IMR-90 (cell line): ENCODE data around the gene MTA1. TPM values are rescaled to one million over a fixed set of nuclear protein-coding genes. Genes with fewer than 3 reads are reported as not detected.

Source experiments
- ATAC-seq: fragments of 200-7000 bp; cut with Tn5 transposase; 2 replicates; pipeline ENCODE4 v1.9.1; 2020; ENCODE audit warnings: low read depth, mild to moderate bottlenecking, moderate library complexity
- BruUV-seq: library from RNA; stranded (reverse); fragments of 400-500 nt; replicated peaks from 2 replicates; lab custom pipeline; 2021; lab: Mats Ljungman, UMichigan
- CTCF ChIA-PET: fragments of 300-600 bp; formaldehyde crosslinking; extraction: SDS; loops from one replicate; lab custom pipeline; 2021; ENCODE audit warnings: antibody characterized with exemption; lab: Yijun Ruan, JAX
- POLR2A ChIA-PET: fragments of 300-600 bp; sonication (Branson Sonifier 250); formaldehyde crosslinking; loops from one replicate; lab custom pipeline; 2022; ENCODE audit warnings: antibody characterized with exemption; ENCODE audit not compliant: unreplicated experiment; lab: Charles Lee
- DNase-seq: peaks from one replicate; pipeline ENCODE4 v3.0.0; 2013
- H2AFZ ChIP-seq: replicated peaks from 2 replicates; pipeline ENCODE3; 2013; ENCODE audit warnings: low read length, mild to moderate bottlenecking; ENCODE audit not compliant: poor library complexity
- H2AK5ac ChIP-seq: 2 replicates; pipeline ENCODE4 v1.6.1; 2013; ENCODE audit warnings: low read depth, low read length, inconsistent platforms
- H2AK9ac ChIP-seq: replicated peaks from 2 replicates; pipeline ENCODE3; 2013; ENCODE audit warnings: mild to moderate bottlenecking, low read depth, low read length, moderate library complexity; ENCODE audit not compliant: poor library complexity
- H2BK120ac ChIP-seq: 2 replicates; pipeline ENCODE4 v1.6.1; 2013; ENCODE audit warnings: low read depth, low read length, inconsistent platforms
- H2BK15ac ChIP-seq: 3 replicates; pipeline ENCODE4 v1.6.1; 2013; ENCODE audit warnings: low read depth, low read length, inconsistent platforms
- H2BK20ac ChIP-seq: 2 replicates; pipeline ENCODE4 v1.6.1; 2013; ENCODE audit warnings: low read depth, mild to moderate bottlenecking, inconsistent platforms, low read length, moderate library complexity
- H2BK5ac ChIP-seq: 2 replicates; pipeline ENCODE4 v1.6.1; 2013; ENCODE audit warnings: mild to moderate bottlenecking, low read depth, low read length, inconsistent platforms; ENCODE audit not compliant: poor library complexity, severe bottlenecking
- H3K14ac ChIP-seq: replicated peaks from 2 replicates; pipeline ENCODE4 v1.6.1; 2013; ENCODE audit warnings: low read depth, low read length, inconsistent platforms
- H3K18ac ChIP-seq: 2 replicates; pipeline ENCODE4 v1.6.1; 2013; ENCODE audit warnings: low read depth, low read length, control low read depth
- H3K23ac ChIP-seq: 2 replicates; pipeline ENCODE4 v1.6.1; 2013; ENCODE audit warnings: low read depth, low read length, inconsistent platforms
- H3K27ac ChIP-seq: 2 replicates; pipeline ENCODE4 v1.5.1; 2013; ENCODE audit warnings: mild to moderate bottlenecking, control low read depth, low read length; ENCODE audit not compliant: insufficient read depth
- H3K27me3 ChIP-seq: 2 replicates; pipeline ENCODE4 v1.6.1; 2013; ENCODE audit warnings: low read length; ENCODE audit not compliant: control insufficient read depth, insufficient read depth
- H3K36me3 ChIP-seq: 2 replicates; pipeline ENCODE4 v1.6.1; 2013; ENCODE audit warnings: low read length, mixed read lengths; ENCODE audit not compliant: control insufficient read depth, insufficient read depth
- H3K4ac ChIP-seq: 2 replicates; pipeline ENCODE4 v1.6.1; 2013; ENCODE audit warnings: low read depth, low read length, inconsistent platforms
- H3K4me1 ChIP-seq: 2 replicates; pipeline ENCODE4 v1.6.1; 2013; ENCODE audit warnings: low read length, mixed read lengths; ENCODE audit not compliant: control insufficient read depth, insufficient read depth
- H3K4me2 ChIP-seq: 2 replicates; pipeline ENCODE4 v1.6.1; 2013; ENCODE audit warnings: low read depth, mild to moderate bottlenecking, control low read depth, low read length, moderate library complexity
- H3K4me3 ChIP-seq: 2 replicates; pipeline ENCODE4 v1.5.1; 2013; ENCODE audit warnings: low read depth, mild to moderate bottlenecking, control low read depth, low read length, moderate library complexity; ENCODE audit not compliant: insufficient read depth
- H3K56ac ChIP-seq: 2 replicates; pipeline ENCODE4 v1.6.1; 2013; ENCODE audit warnings: low read length, inconsistent platforms; ENCODE audit not compliant: insufficient read depth; ENCODE audit errors: extremely low read depth
- H3K79me1 ChIP-seq, 2 experiments: 2 replicates each; pipeline ENCODE4 v1.6.1; 2013; ENCODE audit warnings: low read length in 2 of 2, inconsistent platforms in 1 of 2, low read depth in 1 of 2
- H3K9ac ChIP-seq: 2 replicates; pipeline ENCODE4 v1.6.1; 2013; ENCODE audit warnings: low read depth, low read length, control low read depth
- H3K9me1 ChIP-seq: 2 replicates; pipeline ENCODE4 v1.6.1; 2013; ENCODE audit warnings: low read length, inconsistent platforms; ENCODE audit not compliant: insufficient read depth
- H3K9me3 ChIP-seq: 2 replicates; pipeline ENCODE4 v1.6.1; 2013; ENCODE audit warnings: low read length; ENCODE audit not compliant: control insufficient read depth, insufficient read depth
- H4K20me1 ChIP-seq: 2 replicates; pipeline ENCODE4 v1.6.1; 2013; ENCODE audit warnings: low read length, inconsistent platforms; ENCODE audit not compliant: insufficient read depth
- H4K5ac ChIP-seq: 2 replicates; pipeline ENCODE4 v1.6.1; 2013; ENCODE audit warnings: mild to moderate bottlenecking, low read depth, low read length, control low read depth
- H4K8ac ChIP-seq, 2 experiments: 2 replicates each; pipeline ENCODE4 v1.6.1; 2013; ENCODE audit warnings: low read depth in 2 of 2, low read length in 2 of 2, control low read depth in 1 of 2, inconsistent platforms in 1 of 2
- H4K91ac ChIP-seq: 2 replicates; pipeline ENCODE4 v1.6.1; 2013; ENCODE audit warnings: low read depth, low read length, inconsistent platforms; ENCODE audit not compliant: insufficient read depth
- MXI1 ChIP-seq: IDR thresholded peaks from 2 replicates; pipeline ENCODE4 v1.6.1; 2012; ENCODE audit warnings: low read depth, mild to moderate bottlenecking, low read length, moderate library complexity, borderline replicate concordance
- RAD21 ChIP-seq: IDR thresholded peaks from 2 replicates; pipeline ENCODE4 v1.6.1; 2012; ENCODE audit warnings: low read length, improper control_type of control experiment
- WGBS, 2 experiments: methylation state at CpG; one replicate each; pipeline versions ENCODE4 v1.1.5 to v1.1.7; 2013; ENCODE audit warnings: missing lambda C conversion rate in 2 of 2; ENCODE audit not compliant: insufficient read length in 1 of 2; ENCODE audit errors: extremely low coverage in 2 of 2; 5-methylcytosine and 5-hydroxymethylcytosine counted together
- dilution Hi-C: fragments of 300-500 bp; cut with HindIII; formaldehyde crosslinking; loops from one replicate; pipeline ENCODE4 v1.14.3; 2018; ENCODE audit warnings: low sequenced_read_pairs; ENCODE audit not compliant: unreplicated experiment
- in situ Hi-C: fragments of 300-500 bp; cut with MboI; formaldehyde crosslinking; loops from 3 replicates; pipeline ENCODE4 v1.14.3; 2019; ENCODE audit warnings: low sequenced_read_pairs, inconsistent platforms, mixed read lengths
- intact Hi-C: fragments of 100-400 bp; cut with micrococcal nuclease; formaldehyde crosslinking; loops from 2 replicates; pipeline ENCODE4 v1.10.0; 2022
- polyA plus RNA-seq, 3 experiments: library from polyadenylated mRNA; depleted of rRNA; stranded (reverse); fragments of >200 nt; gene quantifications; 2 replicates each; pipeline ENCODE4 v1.2.3, GENCODE V29; 2012; ENCODE audit warnings: low replicate concordance in 1 of 3
- total RNA-seq: library from RNA; depleted of rRNA; stranded (reverse); fragments of >200 nt; gene quantifications from 2 replicates; pipeline ENCODE4 v1.2.3, GENCODE V29; 2012

Gene MTA1
- total and polyA plus RNA-seq, 2 of the 4 experiments (the other 2 are of a cell fraction): 21.5 to 61.6 TPM

DNA sequence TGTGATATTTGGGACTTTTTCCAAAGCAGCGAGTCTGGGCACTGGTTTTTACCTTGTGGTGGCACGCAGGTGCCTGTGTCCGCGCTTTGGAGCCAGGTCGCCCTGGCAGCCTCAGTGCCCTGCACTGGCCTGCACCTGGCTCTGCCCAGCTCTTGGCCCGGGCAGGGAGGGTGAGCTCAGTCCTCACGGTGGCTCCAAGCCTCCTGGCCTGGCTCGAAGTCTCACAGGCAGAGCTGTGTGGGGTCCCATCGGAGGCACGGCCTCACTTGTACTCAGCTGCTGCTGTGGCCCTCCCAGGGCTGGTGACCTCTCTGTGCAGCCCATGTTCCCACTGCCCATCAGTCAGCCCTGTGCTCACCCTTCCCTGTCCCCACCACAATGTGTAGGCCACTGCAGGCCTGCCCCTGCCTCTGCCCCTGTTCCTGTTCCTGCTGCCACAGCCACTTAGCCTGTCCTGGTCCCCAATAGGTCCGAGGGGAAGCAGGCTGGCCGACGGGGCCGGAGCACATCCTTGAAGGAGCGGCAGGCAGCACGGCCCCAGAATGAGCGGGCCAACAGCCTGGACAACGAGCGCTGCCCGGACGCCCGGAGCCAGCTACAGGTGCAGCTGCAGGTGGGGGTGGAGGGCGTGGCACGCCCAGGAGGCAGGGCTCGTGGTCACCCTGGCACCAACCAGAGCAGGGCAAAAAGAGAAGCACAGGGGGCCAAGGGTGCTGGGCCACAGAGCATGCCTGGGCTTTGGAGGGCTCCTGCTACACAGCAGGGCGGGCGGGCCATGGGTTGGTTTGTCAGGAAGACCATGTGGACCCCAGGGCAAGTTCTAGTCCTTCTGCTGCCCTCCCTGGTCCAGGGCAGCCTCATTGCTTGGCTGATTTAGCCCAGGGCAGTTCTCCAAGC is 37.9 kb upstream of the MTA1 start (continued):
- no peak for TF ChIP-seq RAD21

DNA sequence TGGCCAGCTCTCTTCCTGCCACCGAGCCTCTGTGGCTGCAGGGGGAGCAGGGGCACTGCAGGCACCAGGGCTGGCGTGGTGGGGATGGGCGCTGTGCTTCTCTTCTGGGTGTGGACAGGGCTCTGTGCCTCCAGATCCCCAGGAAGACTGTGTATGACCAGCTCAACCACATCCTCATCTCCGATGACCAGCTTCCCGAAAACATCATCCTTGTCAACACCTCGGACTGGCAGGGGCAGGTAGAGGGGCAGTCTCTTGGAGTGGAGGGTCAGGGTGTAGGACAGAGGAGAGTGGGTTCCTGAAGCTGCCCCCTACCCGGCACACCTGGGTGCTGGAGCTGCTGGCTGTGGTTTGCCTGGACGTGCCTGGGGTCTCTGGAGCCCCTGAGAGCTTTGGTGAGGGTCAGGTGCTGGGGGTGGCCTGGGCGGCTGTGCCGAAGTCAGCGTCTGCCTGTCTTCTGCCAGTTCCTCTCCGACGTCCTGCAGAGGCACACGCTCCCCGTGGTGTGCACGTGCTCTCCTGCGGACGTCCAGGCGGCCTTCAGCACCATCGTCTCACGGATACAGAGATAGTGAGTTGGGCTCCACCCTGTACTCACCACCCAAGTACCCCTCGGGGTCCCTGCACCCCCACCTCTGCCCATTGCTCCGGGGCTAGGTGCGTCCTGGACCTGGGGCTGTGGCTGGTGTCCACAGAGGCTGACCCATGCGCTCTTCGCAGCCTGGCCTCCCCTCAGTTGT is 37.1 kb upstream of the MTA1 start:
- intact Hi-C loops (no loop called here), in situ Hi-C loops (no loop called here), dilution Hi-C loops (no loop called here)
- Histone ChIP-seq H2BK5ac (no peak overlapping the region), H2BK20ac (no peak overlapping the region), H3K36me3 (peaks cover 28% of the 10 kb centered on the region; the same call in 1 of the 2 replicates), H3K23ac (no peak overlapping the region), H4K8ac (no peak overlapping the region), H3K4me2 (no peak overlapping the region), H3K79me1 (no peaks in the 10 kb centered on the region), H3K4ac (no peak overlapping the region), H3K9ac (no peak overlapping the region), H3K27me3 (no peaks in the 10 kb centered on the region), H2AFZ (no peak overlapping the region), H4K20me1 (no peaks in the 10 kb centered on the region), H3K9me1 (no peaks in the 10 kb centered on the region), H4K91ac (no peak overlapping the region), H3K27ac (no peak overlapping the region), H3K4me3 (no peak overlapping the region), H3K4me1 (no peaks in the 10 kb centered on the region), H3K9me3 (no peaks in the 10 kb centered on the region), H3K14ac (no peak overlapping the region), H3K18ac (no peak overlapping the region), H2BK120ac (no peak overlapping the region), H2BK15ac (no peak overlapping the region), H2AK5ac (no peak overlapping the region), H2AK9ac (no peak overlapping the region), H3K56ac (no peak overlapping the region), H4K5ac (no peak overlapping the region)
- no peak for DNase-seq
- WGBS, 2 experiments: 100% methylated on average over 3 of the region's 26 CpGs; no CpG with 5 or more reads in 1 of the 2 experiments
- no peak for TF ChIP-seq MXI1
- no peak for ATAC-seq
- CTCF ChIA-PET: no interaction called here
- no TSS peak for BruUV-seq
- POLR2A ChIA-PET: no interaction called here
